H1 (cell line): Measurements from ENCODE around the gene GLI1. TPM values are rescaled to one million over a fixed set of nuclear protein-coding genes. Genes with fewer than 3 reads are reported as not detected.

ENCODE experiments used
- ASH2L ChIP-seq: fragments of 200-600, 300-600 bp; sonication (generic); IDR thresholded peaks from one replicate; pipeline ENCODE4 v1.7.1; 2017; ENCODE audit warnings: low read length
- BCL11A ChIP-seq, 2 experiments: IDR thresholded peaks; one replicate each; pipeline ENCODE4 v1.6.1; 2011; ENCODE audit warnings: low read depth in 2 of 2, low read length in 2 of 2, mild to moderate bottlenecking in 2 of 2
- BRCA1 ChIP-seq: IDR thresholded peaks from 2 replicates; pipeline ENCODE4 v1.6.1; 2012; ENCODE audit warnings: low read depth, low read length, improper control_type of control experiment
- CBX5 ChIP-seq: fragments of 300-800, 300-1000 bp; sonication (generic); IDR thresholded peaks from 2 replicates; pipeline ENCODE4 v1.7.1; 2016; ENCODE audit warnings: antibody characterized with exemption, low read length, low read depth
- CBX8 ChIP-seq: fragments of 300-800, 300-1000 bp; sonication (generic); IDR thresholded peaks from 2 replicates; pipeline ENCODE4 v1.7.1; 2016; ENCODE audit warnings: low read depth, low read length, borderline replicate concordance
- EP300 ChIP-seq, 2 experiments: IDR thresholded peaks; 1 replicate in 1 of 2; 2 replicates in 1 of 2; pipeline ENCODE4 v1.6.1; 2011 to 2012; ENCODE audit warnings: low read depth in 2 of 2, low read length in 2 of 2, mild to moderate bottlenecking in 2 of 2, borderline replicate concordance in 1 of 2, inconsistent platforms in 1 of 2, moderate library complexity in 1 of 2
- KDM1A ChIP-seq: fragments of 200-600, 300-600 bp; sonication (generic); IDR thresholded peaks from 2 replicates; pipeline ENCODE4 v1.7.1; 2016; ENCODE audit warnings: mild to moderate bottlenecking, low read length, borderline replicate concordance
- PHF8 ChIP-seq: fragments of 200-600 bp; sonication (generic); conservative IDR thresholded peaks from 2 replicates; pipeline ENCODE4 v1.7.1; 2012; ENCODE audit warnings: low read depth, mild to moderate bottlenecking, inconsistent platforms, low read length, moderate library complexity
- POLR2AphosphoS5 ChIP-seq: IDR thresholded peaks from 2 replicates; pipeline ENCODE4 v1.6.1; 2011; ENCODE audit warnings: low read depth, low read length
- TAF1 ChIP-seq: IDR thresholded peaks from 2 replicates; pipeline ENCODE4 v1.6.1; 2011; ENCODE audit warnings: mild to moderate bottlenecking, low read depth, low read length
- TEAD4 ChIP-seq: IDR thresholded peaks from 2 replicates; pipeline ENCODE4 v1.6.1; 2012; ENCODE audit warnings: low read depth, low read length, inconsistent platforms, mixed read lengths
- polyA plus RNA-seq, 7 experiments: library from polyadenylated mRNA; depleted of rRNA in 3 of 7; stranded (reverse) in 5 of 7; unstranded in 2 of 7; fragments of >200 nt in 5 of 7; fragments of 200-250 nt in 2 of 7; gene quantifications; 1 replicate in 5 of 7; 2 replicates in 1 of 7; 4 replicates in 1 of 7; pipeline versions ENCODE4 v1.2.1 to v1.2.3, GENCODE V29; 2011 to 2013; ENCODE audit warnings: missing spikeins in 2 of 7, mixed read lengths in 2 of 7
- total RNA-seq: library from RNA; stranded (reverse); fragmentation: NEBNext Ultra II Directional; extraction: Animal tissue kit (Norgen Biotek cat#: 25700); gene quantifications from 2 replicates; pipeline ENCODE4 v1.2.1, GENCODE V29; 2021

Gene GLI1
- total and polyA plus RNA-seq, 2 of the 8 experiments (the other 6 are each of a cell fraction or from before 2014, with no cell fraction given) = 23.5 to 25.3 TPM

GRCh38 chr12:57430112-57430930 is 29.3 kb upstream of the GLI1 start (continued):
- TF ChIP-seq PHF8 (peak; percentile 73; the same call in 1 of the 2 replicates), BRCA1 (no peak), ASH2L (no peak), EP300 (IDR thresholded peaks at IDR 0.05; ENCODE audit: borderline replicate concordance in 1 of 2, low read depth in 2 of 2, low read length in 2 of 2) (no peak), BCL11A (IDR thresholded peaks at IDR 0.05; ENCODE audit: low read depth in 2 of 2, low read length in 2 of 2) (no peak), KDM1A (no peak), TAF1 (no peak; the same call in 1 of the 2 replicates), CBX8 (no peak), CBX5 (no peak), TEAD4 (no peak), POLR2AphosphoS5 (peak; percentile 47; the same call in 1 of the 2 replicates)
